Ovary (tissue), 9 donors: ENCODE results near the gene SLC24A1. TPM values are rescaled to one million over a fixed set of nuclear protein-coding genes. Genes with fewer than 3 reads are reported as not detected.

ENCODE experiments used
- DNase-seq, 5 donors: peaks; one replicate each; pipeline ENCODE4 v3.0.0-alpha.2; 2019 to 2020
- H3K27ac ChIP-seq, 2 donors: fragments of 200-600 bp; one replicate each; pipeline versions ENCODE4 v1.5.1 to v1.8.0; 2019 to 2022
- H3K27me3 ChIP-seq: fragments of 200-600 bp; one replicate; pipeline ENCODE4 v1.8.0; 2022
- H3K36me3 ChIP-seq: fragments of 200-600 bp; sonication (generic); one replicate; pipeline ENCODE4 v1.5.1; 2019
- H3K4me1 ChIP-seq: one replicate; pipeline ENCODE4 v1.8.1; 2013; ENCODE audit warnings: mild to moderate bottlenecking, moderate library complexity; ENCODE audit not compliant: insufficient read depth
- H3K4me3 ChIP-seq: fragments of 200-600 bp; sonication (generic); one replicate; pipeline ENCODE4 v1.5.1; 2017
- H3K9me3 ChIP-seq, 2 donors: fragments of 200-600 bp in 1 of 2; sonication (generic) in 1 of 2; one replicate each; pipeline versions ENCODE4 v1.5.1 to v1.8.1; 2013 to 2019; ENCODE audit warnings: mild to moderate bottlenecking in 1 of 2, moderate library complexity in 1 of 2
- EP300 ChIP-seq: sonication (generic); formaldehyde crosslinking; IDR thresholded peaks from one replicate; pipeline ENCODE4 v1.6.1; 2017; ENCODE audit warnings: antibody characterized with exemption
- POLR2A ChIP-seq: fragments of 450-650 bp; IDR thresholded peaks from one replicate; pipeline ENCODE4 v1.6.1; 2017; ENCODE audit warnings: antibody characterized with exemption, mild to moderate bottlenecking, moderate library complexity
- WGBS, 3 donors: extraction: QIAGEN DNeasy Blood & Tissue Kit in 1 of 3; methylation state at CpG; one replicate each; pipeline versions ENCODE4 v1.1.5 to v1.1.7; 2013 to 2017; 5-methylcytosine and 5-hydroxymethylcytosine counted together
- intact Hi-C, 4 donors: fragments of 100-400 bp; cut with DNase I; formaldehyde crosslinking; loops; one replicate each; pipeline versions ENCODE4 v1.11.0 to v1.15.1; 2022 to 2023
- polyA plus RNA-seq, 2 donors: library from polyadenylated mRNA; stranded (reverse); fragments of 200-250 nt in 1 of 2; fragments of 350-450 nt in 1 of 2; fragmentation: Illumina TruSeq in 1 of 2; extraction: RNeasy Lipid Tissue Mini Kit (QIAGEN cat#74804) in 1 of 2; gene quantifications; one replicate each; pipeline ENCODE4 v1.2.3, GENCODE V29; 2013 to 2014
- total RNA-seq, 7 donors: library from RNA; depleted of rRNA in 2 of 7; stranded (reverse); fragments of >200 nt in 2 of 7; fragmentation: NEBNext Ultra II Directional in 3 of 7; extraction: Animal tissue kit (Norgen Biotek cat#: 25700) in 3 of 7; gene quantifications; one replicate each; pipeline versions ENCODE4 v1.1.0 to v1.2.4, GENCODE V29; 2016 to 2023
- TF ChIP-seq, protein P1 (sequence below), 3 donors: fragments of 450-650 bp in 2 of 3; fragments of 200-600 bp in 1 of 3; IDR thresholded peaks; one replicate each; pipeline versions ENCODE4 v1.5.1 to v1.8.0; 2016 to 2022; ENCODE audit warnings: antibody characterized with exemption in 3 of 3, mild to moderate bottlenecking in 1 of 3
- donor health status: DM: no; HTN: no; CAD: no; lungs with moderate emphysema.
- donor health status: DM: no; HTN: no; CAD: no.
- donor health status: Bipolar disorder and iron deficiency.
- donor health status: DM: yes; HTN: yes; CAD: no.
- donor health status: DM: no; HTN: no; CAD: no.
- donor health status: DM: yes; HTN: yes; CAD: no.

SLC24A1 gene
- total and polyA plus RNA-seq, 9 donors = 4.5 to 17.4 (median 11.3) TPM

DNA sequence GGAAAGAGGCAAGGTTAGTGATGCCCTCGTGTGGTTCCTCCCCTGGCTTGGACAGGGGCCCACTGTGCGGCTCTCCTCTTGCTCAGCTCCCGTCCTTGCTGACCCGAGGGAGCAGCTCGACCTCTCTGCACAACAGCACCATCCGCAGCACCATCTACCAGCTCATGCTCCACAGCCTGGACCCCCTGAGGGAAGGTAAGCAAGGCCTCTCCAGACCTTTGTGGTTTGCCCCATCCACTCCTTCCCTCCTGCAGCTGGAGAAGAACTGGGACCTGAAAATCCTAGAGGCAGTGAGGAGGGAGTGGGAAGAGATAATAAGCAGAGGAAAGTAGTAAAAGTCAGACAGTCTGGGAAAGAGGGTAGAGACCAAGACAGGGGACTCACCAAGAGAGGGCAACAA is 17.8 kb downstream of the SLC24A1 start:
- Histone ChIP-seq H3K4me1 (no peaks in the 10 kb centered on the region), H3K4me3 (no peak overlapping the region), H3K9me3 (no peaks in the 10 kb centered on the region), H3K27me3 (no peaks in the 10 kb centered on the region), H3K27ac (no peak overlapping the region), H3K36me3 (no peaks in the 10 kb centered on the region)
- intact Hi-C loops = loop anchor here in 2 of 4 donors (5.0 to 10.0 kb wide), 2 partner anchors 613 to 645 kb away; partner anchors contain the start of gene MEGF11 (in 1 of the 2)
- WGBS, 3 donors = 28 to 51% (median 46%) methylated on average over 6 of the region's 6 CpGs
- no peak for DNase-seq
- TF ChIP-seq POLR2A (no peak), EP300 (no peak)
- TF ChIP-seq, protein P1, sequence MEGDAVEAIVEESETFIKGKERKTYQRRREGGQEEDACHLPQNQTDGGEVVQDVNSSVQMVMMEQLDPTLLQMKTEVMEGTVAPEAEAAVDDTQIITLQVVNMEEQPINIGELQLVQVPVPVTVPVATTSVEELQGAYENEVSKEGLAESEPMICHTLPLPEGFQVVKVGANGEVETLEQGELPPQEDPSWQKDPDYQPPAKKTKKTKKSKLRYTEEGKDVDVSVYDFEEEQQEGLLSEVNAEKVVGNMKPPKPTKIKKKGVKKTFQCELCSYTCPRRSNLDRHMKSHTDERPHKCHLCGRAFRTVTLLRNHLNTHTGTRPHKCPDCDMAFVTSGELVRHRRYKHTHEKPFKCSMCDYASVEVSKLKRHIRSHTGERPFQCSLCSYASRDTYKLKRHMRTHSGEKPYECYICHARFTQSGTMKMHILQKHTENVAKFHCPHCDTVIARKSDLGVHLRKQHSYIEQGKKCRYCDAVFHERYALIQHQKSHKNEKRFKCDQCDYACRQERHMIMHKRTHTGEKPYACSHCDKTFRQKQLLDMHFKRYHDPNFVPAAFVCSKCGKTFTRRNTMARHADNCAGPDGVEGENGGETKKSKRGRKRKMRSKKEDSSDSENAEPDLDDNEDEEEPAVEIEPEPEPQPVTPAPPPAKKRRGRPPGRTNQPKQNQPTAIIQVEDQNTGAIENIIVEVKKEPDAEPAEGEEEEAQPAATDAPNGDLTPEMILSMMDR (IDR thresholded peaks at IDR 0.05) = no peak

DNA sequence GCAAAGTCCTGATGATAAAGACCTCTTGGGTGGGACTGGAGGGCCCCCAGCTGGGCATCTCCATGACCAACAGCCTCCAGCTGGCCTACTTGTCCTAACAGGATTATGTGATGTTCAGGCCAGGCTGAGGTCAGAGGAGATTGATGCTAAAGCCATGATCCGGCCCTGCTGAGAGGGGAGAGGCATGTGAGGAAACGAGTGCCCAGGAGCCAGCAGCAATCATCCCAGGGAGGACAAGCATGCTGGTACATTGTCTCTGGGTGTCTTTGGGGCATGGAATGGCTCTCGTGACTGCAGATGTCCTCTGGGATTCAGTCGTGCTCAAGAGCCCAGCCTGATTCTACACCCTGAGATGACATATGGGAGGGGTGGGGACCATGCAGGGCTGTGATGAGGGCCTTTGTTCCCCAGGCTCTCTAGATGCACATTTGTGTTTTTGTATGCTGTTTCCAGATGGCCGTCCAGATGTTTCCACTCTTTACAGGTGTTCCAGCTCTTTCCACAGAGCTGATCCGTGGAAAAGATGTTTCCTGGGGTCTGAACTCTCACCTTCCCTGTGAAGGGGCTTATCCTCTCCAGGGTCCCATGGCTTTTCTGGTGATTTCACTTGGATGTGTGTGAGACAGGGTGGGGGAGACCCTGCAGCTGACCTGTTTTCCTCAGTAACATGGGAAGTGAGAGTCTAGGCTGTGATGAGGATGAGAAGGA is 20.2 kb downstream of the SLC24A1 start:
- H3K36me3 ChIP-seq = no peaks in the 10 kb centered on the region
- intact Hi-C loops = no loop called here
- H3K9me3 ChIP-seq = no peaks in the 10 kb centered on the region
- no peak for TF ChIP-seq POLR2A
- TF ChIP-seq EP300 = no peak
- TF ChIP-seq, protein P1 (IDR thresholded peaks at IDR 0.05) = no peak
- H3K4me1 ChIP-seq = no peaks in the 10 kb centered on the region
- no peak overlapping the region for H3K4me3 ChIP-seq
- 29 to 38% (median 34%) methylated on average over 6 of the region's 6 CpGs for WGBS, 3 donors
- DNase-seq = no peak
- no peaks in the 10 kb centered on the region for H3K27me3 ChIP-seq
- no peak overlapping the region for H3K27ac ChIP-seq

DNA sequence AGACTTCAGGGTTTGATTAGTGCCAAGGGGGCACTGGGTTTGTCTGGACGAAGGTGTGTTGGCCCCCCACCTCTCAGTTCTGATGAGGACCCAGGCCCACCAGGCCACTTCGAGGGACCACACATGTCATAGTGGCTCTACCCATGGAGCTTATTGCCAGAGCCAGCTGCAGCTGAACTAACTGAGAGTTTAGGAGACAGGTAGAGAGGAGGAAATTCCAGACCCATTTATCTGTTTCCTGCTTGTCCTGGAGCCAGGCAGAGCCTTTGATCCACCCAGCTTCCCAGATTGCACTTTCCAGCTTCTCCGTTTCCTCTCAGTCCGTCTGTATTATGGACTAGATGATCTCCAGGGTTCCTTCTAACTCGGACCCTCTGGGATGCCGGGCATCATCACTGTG is 20.9 kb downstream of the SLC24A1 start:
- H3K36me3 ChIP-seq = no peaks in the 10 kb centered on the region
- no peaks in the 10 kb centered on the region for H3K4me1 ChIP-seq
- H3K9me3 ChIP-seq = no peaks in the 10 kb centered on the region
- DNase-seq = no peak
- 63 to 72% (median 70%) methylated on average over 6 of the region's 6 CpGs for WGBS, 3 donors
- no peaks in the 10 kb centered on the region for H3K27me3 ChIP-seq
- intact Hi-C loops = no loop called here
- no peak overlapping the region for H3K27ac ChIP-seq
- H3K4me3 ChIP-seq = no peak overlapping the region
- TF ChIP-seq, protein P1 (IDR thresholded peaks at IDR 0.05) = no peak
- no peak for TF ChIP-seq EP300
- no peak for TF ChIP-seq POLR2A

DNA sequence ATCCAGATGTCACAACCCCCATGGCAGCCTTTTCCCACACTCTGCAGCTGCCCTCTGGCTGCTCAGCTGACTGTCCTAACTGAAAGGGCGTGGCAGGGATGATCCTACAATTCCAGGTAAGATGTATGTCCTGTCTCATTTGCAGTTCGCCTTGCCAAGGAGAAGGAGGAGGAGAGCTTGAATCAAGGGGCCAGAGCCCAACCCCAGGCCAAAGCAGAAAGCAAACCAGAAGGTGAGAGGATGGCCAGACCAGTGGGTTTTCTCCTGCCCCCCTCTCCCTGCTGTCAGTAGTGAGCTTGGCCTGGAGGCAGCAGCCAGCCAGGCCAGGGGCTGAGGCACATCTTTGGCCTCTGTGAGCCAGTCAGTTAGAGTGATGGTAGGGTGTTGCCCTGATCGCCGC is 22.5 kb downstream of the SLC24A1 start:
- Histone ChIP-seq H3K27ac (no peak overlapping the region), H3K4me1 (no peaks in the 10 kb centered on the region), H3K9me3 (no peaks in the 10 kb centered on the region), H3K36me3 (no peaks in the 10 kb centered on the region), H3K4me3 (no peak overlapping the region), H3K27me3 (no peaks in the 10 kb centered on the region)
- intact Hi-C loops = no loop called here
- 91 to 94% (median 93%) methylated on average over 4 of the region's 4 CpGs for WGBS, 3 donors
- TF ChIP-seq, protein P1 (IDR thresholded peaks at IDR 0.05) = no peak
- no peak for TF ChIP-seq POLR2A
- TF ChIP-seq EP300 = no peak
- DNase-seq = peak in 1 of 5 donors; percentile 6
